SU-DHL-6 (cell line): Measurements from ENCODE around the gene FLRT2.

ENCODE experiments used
- H2AFZ ChIP-seq: fragments of 200-600 bp; sonication (generic); 2 replicates; pipeline ENCODE4 v1.6.1; 2014; ENCODE audit warnings: low read depth, mild to moderate bottlenecking, moderate library complexity, mixed read lengths, antibody characterized with exemption, low read length; ENCODE audit not compliant: severe bottlenecking
- H3F3A ChIP-seq: fragments of 200-600 bp; shearing (Covaris generic); 2 replicates; pipeline ENCODE4 v1.6.0; 2016; ENCODE audit warnings: antibody characterized with exemption, mild to moderate bottlenecking; ENCODE audit not compliant: insufficient read depth
- H3K27ac ChIP-seq: fragments of 200-600 bp; sonication (generic); 2 replicates; pipeline ENCODE4 v1.5.1; 2016; ENCODE audit warnings: low read depth, mild to moderate bottlenecking, low read length, moderate library complexity, mixed read lengths
- H3K27me3 ChIP-seq: fragments of 200-600 bp; sonication (generic), shearing (Covaris generic); 2 replicates; pipeline ENCODE4 v1.6.0; 2014; ENCODE audit warnings: mild to moderate bottlenecking, low read length
- H3K36me3 ChIP-seq: fragments of 200-600 bp; sonication (generic); 2 replicates; pipeline ENCODE4 v1.6.1; 2014; ENCODE audit warnings: mild to moderate bottlenecking, low read length, mixed read lengths
- H3K4me2 ChIP-seq: fragments of 300-600, 200-600 bp; shearing (Covaris generic), sonication (generic); 2 replicates; pipeline ENCODE4 v1.6.0; 2014; ENCODE audit warnings: low read length, low read depth, mild to moderate bottlenecking; ENCODE audit not compliant: poor library complexity, severe bottlenecking
- H3K4me3 ChIP-seq: fragments of 200-600 bp; sonication (generic); 2 replicates; pipeline ENCODE4 v1.5.1; 2014; ENCODE audit warnings: antibody characterized with exemption, low read length, mild to moderate bottlenecking, mixed read lengths; ENCODE audit not compliant: insufficient read depth, poor library complexity, severe bottlenecking
- H3K79me2 ChIP-seq: fragments of 200-600 bp; sonication (generic); 2 replicates; pipeline ENCODE4 v1.6.1; 2014; ENCODE audit warnings: mild to moderate bottlenecking, low read length, moderate library complexity; ENCODE audit not compliant: insufficient read depth
- H3K9ac ChIP-seq: fragments of 200-600 bp; sonication (generic); 2 replicates; pipeline ENCODE4 v1.7.0; 2014; ENCODE audit warnings: mild to moderate bottlenecking, low read length
- H3K9me2 ChIP-seq: fragments of 200-600 bp; sonication (generic); replicated peaks from 2 replicates; pipeline ENCODE4 v1.6.1; 2014; ENCODE audit warnings: low read length; ENCODE audit not compliant: insufficient read depth
- H3K9me3 ChIP-seq: fragments of 200-600 bp; sonication (generic); 2 replicates; pipeline ENCODE4 v1.6.1; 2014; ENCODE audit warnings: low read length, mixed read lengths; ENCODE audit not compliant: insufficient read depth
- H4K20me1 ChIP-seq: fragments of 200-600 bp; sonication (generic); 2 replicates; pipeline ENCODE4 v1.6.1; 2014; ENCODE audit warnings: low read depth, mild to moderate bottlenecking, antibody characterized with exemption, low read length, moderate library complexity, mixed read lengths
- EZH2phosphoT487 ChIP-seq: fragments of 200-600 bp; sonication (generic), shearing (Covaris generic); conservative IDR thresholded peaks from 2 replicates; pipeline ENCODE4 v1.6.1; 2018; ENCODE audit warnings: mild to moderate bottlenecking, antibody characterized with exemption, low read length, moderate library complexity, mixed read lengths
- TF ChIP-seq, protein P1 (sequence below): fragments of 200-600 bp; sonication (generic); IDR thresholded peaks from one replicate; pipeline ENCODE4 v1.5.1; 2017; ENCODE audit warnings: antibody characterized with exemption, mild to moderate bottlenecking, low read length, moderate library complexity; ENCODE audit not compliant: insufficient read depth, poor library complexity, severe bottlenecking

FLRT2 gene

DNA sequence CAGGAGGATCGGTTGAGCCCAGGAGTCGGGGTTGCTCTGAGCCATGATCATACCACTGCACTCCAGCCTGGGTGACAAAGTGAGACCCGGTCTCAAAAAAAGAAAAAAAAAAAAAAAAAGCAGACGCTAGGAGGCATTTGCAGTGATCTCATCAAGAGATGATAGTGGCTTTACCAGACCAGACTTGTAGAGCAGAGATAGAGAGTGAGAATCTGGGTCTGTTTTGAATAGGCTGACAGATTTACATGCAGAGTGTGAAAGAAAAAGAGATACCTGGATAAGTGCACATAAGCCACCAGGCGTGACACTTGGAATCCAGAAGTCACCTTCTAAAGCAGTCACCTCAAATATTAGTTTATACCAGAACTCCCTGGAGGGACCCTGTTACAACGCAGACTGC, 21.1 kb upstream of the FLRT2 start:
- no peak overlapping the region for H3K4me3 ChIP-seq
- no peaks in the 10 kb centered on the region for H3K27me3 ChIP-seq
- H4K20me1 ChIP-seq, result no peaks in the 10 kb centered on the region
- TF ChIP-seq EZH2phosphoT487, result no peak
- TF ChIP-seq, protein P1, sequence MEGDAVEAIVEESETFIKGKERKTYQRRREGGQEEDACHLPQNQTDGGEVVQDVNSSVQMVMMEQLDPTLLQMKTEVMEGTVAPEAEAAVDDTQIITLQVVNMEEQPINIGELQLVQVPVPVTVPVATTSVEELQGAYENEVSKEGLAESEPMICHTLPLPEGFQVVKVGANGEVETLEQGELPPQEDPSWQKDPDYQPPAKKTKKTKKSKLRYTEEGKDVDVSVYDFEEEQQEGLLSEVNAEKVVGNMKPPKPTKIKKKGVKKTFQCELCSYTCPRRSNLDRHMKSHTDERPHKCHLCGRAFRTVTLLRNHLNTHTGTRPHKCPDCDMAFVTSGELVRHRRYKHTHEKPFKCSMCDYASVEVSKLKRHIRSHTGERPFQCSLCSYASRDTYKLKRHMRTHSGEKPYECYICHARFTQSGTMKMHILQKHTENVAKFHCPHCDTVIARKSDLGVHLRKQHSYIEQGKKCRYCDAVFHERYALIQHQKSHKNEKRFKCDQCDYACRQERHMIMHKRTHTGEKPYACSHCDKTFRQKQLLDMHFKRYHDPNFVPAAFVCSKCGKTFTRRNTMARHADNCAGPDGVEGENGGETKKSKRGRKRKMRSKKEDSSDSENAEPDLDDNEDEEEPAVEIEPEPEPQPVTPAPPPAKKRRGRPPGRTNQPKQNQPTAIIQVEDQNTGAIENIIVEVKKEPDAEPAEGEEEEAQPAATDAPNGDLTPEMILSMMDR, result no peak
- H3K27ac ChIP-seq, result no peak overlapping the region
- H3K4me2 ChIP-seq, result no peak overlapping the region
- H3K9me2 ChIP-seq, result no peaks in the 10 kb centered on the region
- H3K9me3 ChIP-seq, result no peaks in the 10 kb centered on the region
- H3K79me2 ChIP-seq, result no peaks in the 10 kb centered on the region
- H3F3A ChIP-seq, result no peaks in the 10 kb centered on the region
- H3K36me3 ChIP-seq, result no peaks in the 10 kb centered on the region
- H2AFZ ChIP-seq, result no peak overlapping the region
- H3K9ac ChIP-seq, result no peak overlapping the region

DNA sequence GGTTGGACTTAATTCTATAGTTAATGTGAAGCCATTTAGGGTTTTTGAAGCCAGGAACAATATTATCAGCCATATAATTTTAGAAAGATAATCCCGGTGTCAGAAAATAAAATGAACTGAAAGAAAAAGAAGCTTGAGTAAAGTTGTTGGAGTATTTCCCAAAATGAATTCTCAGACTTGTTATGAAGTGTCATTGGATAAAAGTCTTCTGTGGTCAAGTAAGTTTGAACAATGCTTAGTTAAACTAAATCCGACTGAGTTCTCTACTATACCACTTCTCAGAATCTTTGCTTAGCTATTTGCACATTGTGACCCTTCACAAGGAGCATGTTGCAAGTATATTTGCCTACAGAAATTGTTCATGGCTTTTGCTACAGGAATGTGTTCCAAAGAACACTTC, 17.5 kb upstream of the FLRT2 start:
- Histone ChIP-seq H3K79me2 (no peaks in the 10 kb centered on the region), H3K27ac (no peak overlapping the region), H3K9ac (no peak overlapping the region), H3K4me2 (no peak overlapping the region), H3K27me3 (no peaks in the 10 kb centered on the region), H3K4me3 (no peak overlapping the region), H3K9me2 (no peaks in the 10 kb centered on the region), H2AFZ (no peak overlapping the region), H4K20me1 (no peaks in the 10 kb centered on the region), H3K9me3 (no peaks in the 10 kb centered on the region), H3F3A (no peaks in the 10 kb centered on the region), H3K36me3 (no peaks in the 10 kb centered on the region)
- TF ChIP-seq, protein P1, result no peak
- no peak for TF ChIP-seq EZH2phosphoT487

GRCh38 chr14:85514487-85514886, 15.5 kb upstream of the FLRT2 start:
- Histone ChIP-seq H3K4me3 (no peak overlapping the region), H3K4me2 (no peak overlapping the region)

More at GRCh38 chr14:85514487-85514886, 15.5 kb upstream of the FLRT2 start:
- no peaks in the 10 kb centered on the region for H4K20me1 ChIP-seq
- H3K9ac ChIP-seq, result no peak overlapping the region
- no peak overlapping the region for H2AFZ ChIP-seq
- H3K79me2 ChIP-seq, result no peaks in the 10 kb centered on the region
- no peaks in the 10 kb centered on the region for H3K9me3 ChIP-seq
- H3F3A ChIP-seq, result no peaks in the 10 kb centered on the region
- no peaks in the 10 kb centered on the region for H3K9me2 ChIP-seq
- TF ChIP-seq, protein P1, result no peak
- TF ChIP-seq EZH2phosphoT487, result no peak
- no peak overlapping the region for H3K27ac ChIP-seq
- H3K27me3 ChIP-seq, result no peaks in the 10 kb centered on the region
- H3K36me3 ChIP-seq, result no peaks in the 10 kb centered on the region
